ENCODE results near the gene TSKU. TPM values are rescaled to one million over a fixed set of nuclear protein-coding genes. Genes with fewer than 3 reads are reported as not detected.

Gene TSKU
- total RNA-seq, 1 experiment from 2014 or later: 99.4 TPM

DNA sequence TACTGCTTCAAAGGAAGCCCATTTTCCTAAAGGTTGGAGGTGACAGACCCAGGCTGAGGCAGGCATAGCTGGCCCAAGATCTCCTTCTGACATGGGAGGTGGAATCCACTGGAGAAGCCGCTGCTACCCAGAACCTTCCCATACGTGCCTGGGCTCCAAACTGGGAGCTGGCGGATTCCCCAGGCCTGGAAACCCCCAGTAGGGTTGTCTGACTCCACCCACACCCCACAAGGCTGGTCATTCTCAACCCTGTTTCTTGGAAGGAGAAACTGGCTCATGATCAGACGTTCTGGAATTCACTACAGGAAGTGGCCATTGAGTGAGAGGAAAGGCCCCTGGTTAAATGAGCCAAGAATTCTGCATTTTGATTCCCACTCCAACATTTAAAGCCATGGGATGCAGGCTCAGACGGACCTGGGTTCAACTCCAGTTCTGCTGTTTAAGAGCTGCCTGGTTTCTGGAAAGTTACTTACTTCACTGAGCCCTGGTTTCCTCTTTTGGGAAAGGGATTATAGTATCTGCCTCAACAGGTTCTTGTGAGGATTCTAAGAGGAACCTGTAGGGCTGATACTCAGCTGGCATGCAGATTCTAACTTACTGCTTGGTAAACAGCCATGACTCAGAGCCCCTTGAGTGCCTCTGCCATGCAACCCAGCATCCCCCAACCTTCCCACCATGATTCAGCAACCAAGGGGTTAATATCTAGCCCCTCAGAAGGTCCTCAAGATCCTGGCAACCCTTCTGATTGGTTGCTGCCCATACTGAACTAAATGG, 19.4 kb upstream of the TSKU start:
- no peaks in the 10 kb centered on the region for H3K9me3 ChIP-seq (ENCODE audit: insufficient read depth, low read depth)
- H3K9me2 ChIP-seq (ENCODE audit: insufficient read depth): no peaks in the 10 kb centered on the region
- H3F3A ChIP-seq (ENCODE audit: insufficient read depth, low read depth): peaks cover 38% of the 10 kb centered on the region; the same call in 1 of the 2 replicates
- peak in 1 of 2 experiments; percentile 54 for DNase-seq
- 0 out of 2 replicates have a peak, but pooled peaks cover 3% of the 10 kb centered on the region for H4K20me1 ChIP-seq (ENCODE audit: insufficient read depth)
- no peak overlapping the region for H3K4me3 ChIP-seq
- peak overlapping the region; percentile 50 for H3K27ac ChIP-seq
- intact Hi-C loops (cut with micrococcal nuclease; ENCODE audit: unreplicated experiment): no loop called here
- peaks cover 61% of the 10 kb centered on the region for H3K79me2 ChIP-seq (ENCODE audit: low read depth)
- TF ChIP-seq CTCF (conservative IDR thresholded peaks at IDR 0.05) (no peak), EZH2 (IDR thresholded peaks at IDR 0.05; ENCODE audit: low read depth) (no peak)
- ChIA-PET POLR2A (ENCODE audit: unreplicated experiment) (interaction anchor here (0.6 kb wide), 2 partner anchors 29 to 256 kb away, joined by 3 to 6 read pairs; no protein-coding TSS in a partner anchor), CTCF (interaction anchor here (0.6 kb wide), 1 partner anchor 30 kb away, joined by 9 read pairs; no protein-coding TSS in a partner anchor)
- peaks cover 35% of the 10 kb centered on the region; the same call in 1 of the 2 replicates for H3K36me3 ChIP-seq (ENCODE audit: low read depth)
- H3K4me2 ChIP-seq: peak overlapping the region; percentile 97
- no peaks in the 10 kb centered on the region for H3K27me3 ChIP-seq (ENCODE audit: insufficient read depth, low read depth)
- no TSS peak for BruUV-seq (replicated peaks)
- peaks cover 51% of the 10 kb centered on the region for H3K4me1 ChIP-seq (replicated peaks; ENCODE audit: insufficient read depth)
- H2AFZ ChIP-seq: no peak overlapping the region

DNA sequence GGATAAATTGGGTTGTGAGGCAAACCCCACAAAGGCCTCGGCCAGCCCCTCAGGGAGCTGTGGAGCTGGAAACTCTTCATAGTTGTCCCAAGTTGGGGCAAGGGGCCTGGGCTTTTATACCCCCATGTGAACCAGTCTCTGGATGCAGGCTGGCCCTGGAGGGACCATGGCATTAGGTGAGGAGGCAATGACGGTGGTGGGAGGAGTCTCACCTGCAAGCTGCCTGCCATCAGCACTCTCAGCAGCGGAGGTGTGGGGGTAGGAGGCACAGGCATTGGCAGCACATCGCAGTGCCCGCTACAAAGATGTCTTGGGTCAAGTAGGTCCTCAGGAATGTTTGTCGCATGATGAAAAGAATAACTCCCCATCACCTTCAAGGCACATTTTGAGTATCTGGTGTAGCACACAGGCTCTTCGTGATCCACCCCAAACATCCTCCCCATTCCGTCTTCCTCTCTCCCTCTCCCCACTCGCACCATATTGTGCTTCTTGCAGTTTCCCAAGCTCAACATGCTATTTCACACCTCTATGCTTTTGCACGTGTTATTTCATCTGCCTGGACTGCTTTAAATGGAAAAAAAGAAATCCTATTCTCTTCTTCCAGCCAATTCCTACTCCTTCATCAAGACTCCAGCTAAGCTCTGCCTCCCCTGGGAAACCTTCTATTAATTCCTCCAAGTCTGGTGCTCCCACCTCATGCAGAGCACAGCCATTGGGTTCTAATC, 18.1 kb upstream of the TSKU start:
- H4K20me1 ChIP-seq (ENCODE audit: insufficient read depth): 0 out of 2 replicates have a peak, but pooled peaks cover 3% of the 10 kb centered on the region
- H3K4me3 ChIP-seq: no peak overlapping the region
- ChIA-PET CTCF (interaction anchor here (0.6 to 1.4 kb wide), 2 partner anchors 31 to 154 kb away, joined by 4 to 8 read pairs; no protein-coding TSS in a partner anchor), POLR2A (ENCODE audit: unreplicated experiment) (no interaction called here)
- H3K4me1 ChIP-seq (replicated peaks; ENCODE audit: insufficient read depth): peaks cover 55% of the 10 kb centered on the region
- no TSS peak for BruUV-seq (replicated peaks)
- peaks cover 29% of the 10 kb centered on the region; the same call in 1 of the 2 replicates for H3K36me3 ChIP-seq (ENCODE audit: low read depth)
- peaks cover 69% of the 10 kb centered on the region for H3K79me2 ChIP-seq (ENCODE audit: low read depth)
- no peaks in the 10 kb centered on the region for H3K27me3 ChIP-seq (ENCODE audit: insufficient read depth, low read depth)
- no peak overlapping the region for H2AFZ ChIP-seq
- TF ChIP-seq CTCF (conservative IDR thresholded peaks at IDR 0.05): no peak
- TF ChIP-seq EZH2 (IDR thresholded peaks at IDR 0.05; ENCODE audit: low read depth): no peak
- no peak for DNase-seq
- peak overlapping the region; percentile 50; the same call in 1 of the 2 replicates for H3K27ac ChIP-seq
- H3K9me3 ChIP-seq (ENCODE audit: insufficient read depth, low read depth): no peaks in the 10 kb centered on the region
- peaks cover 35% of the 10 kb centered on the region for H3F3A ChIP-seq (ENCODE audit: insufficient read depth, low read depth)
- intact Hi-C loops (cut with micrococcal nuclease; ENCODE audit: unreplicated experiment): no loop called here
- H3K9me2 ChIP-seq (ENCODE audit: insufficient read depth): no peaks in the 10 kb centered on the region
- H3K4me2 ChIP-seq: peak overlapping the region; percentile 97

DNA sequence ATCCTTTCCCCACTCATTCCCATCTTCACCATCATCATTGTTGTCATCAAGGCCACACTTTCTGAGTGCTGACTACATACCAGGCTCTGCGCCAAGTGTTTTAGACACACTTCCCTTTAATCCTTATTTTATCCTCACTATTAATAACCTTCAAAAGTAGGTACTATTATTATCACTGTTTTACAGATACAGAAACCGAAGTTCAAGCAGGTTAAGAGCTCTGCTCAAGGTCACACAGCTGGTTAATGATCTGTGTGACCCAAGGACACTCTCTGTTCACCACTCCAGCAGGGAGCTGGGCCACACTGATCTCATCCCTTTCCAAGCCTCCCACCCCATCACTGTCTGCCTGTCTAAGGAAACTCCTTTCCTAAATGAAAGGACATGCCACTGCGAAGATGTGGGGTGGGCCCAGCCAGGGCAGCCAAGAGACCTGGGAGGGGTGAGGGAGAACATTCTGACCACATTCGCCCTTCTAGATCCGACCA, 17.2 kb upstream of the TSKU start:
- Histone ChIP-seq H3K27me3 (ENCODE audit: insufficient read depth, low read depth) (no peaks in the 10 kb centered on the region), H3K36me3 (ENCODE audit: low read depth) (peaks cover 25% of the 10 kb centered on the region; the same call in 1 of the 2 replicates), H3K9me3 (ENCODE audit: insufficient read depth, low read depth) (no peaks in the 10 kb centered on the region), H2AFZ (no peak overlapping the region), H3K79me2 (ENCODE audit: low read depth) (peaks cover 69% of the 10 kb centered on the region), H3K4me1 (replicated peaks; ENCODE audit: insufficient read depth) (peaks cover 63% of the 10 kb centered on the region), H3K27ac (no peak overlapping the region; the same call in 1 of the 2 replicates), H3F3A (ENCODE audit: insufficient read depth, low read depth) (peaks cover 42% of the 10 kb centered on the region), H3K9me2 (ENCODE audit: insufficient read depth) (no peaks in the 10 kb centered on the region), H4K20me1 (ENCODE audit: insufficient read depth) (0 out of 2 replicates have a peak, but pooled peaks cover 3% of the 10 kb centered on the region), H3K4me2 (peak overlapping the region; percentile 97), H3K4me3 (no peak overlapping the region; the same call in 1 of the 2 replicates)
- POLR2A ChIA-PET (ENCODE audit: unreplicated experiment): no interaction called here
- DNase-seq: no peak
- no TSS peak for BruUV-seq (replicated peaks)
- intact Hi-C loops (cut with micrococcal nuclease; ENCODE audit: unreplicated experiment): no loop called here
- CTCF ChIA-PET: interaction anchor here (0.5 to 1.4 kb wide), 2 partner anchors 25 to 153 kb away, joined by 3 to 4 read pairs; no protein-coding TSS in a partner anchor
- no peak for TF ChIP-seq EZH2 (IDR thresholded peaks at IDR 0.05; ENCODE audit: low read depth)
- TF ChIP-seq CTCF (conservative IDR thresholded peaks at IDR 0.05): no peak
